HL-60 (cell line): ENCODE measurements around the gene CHTF8.

Source experiments
- DNase-seq, 2 experiments: peaks; one replicate each; pipeline ENCODE4 v3.0.0-alpha.2; 2010 to 2020; ENCODE audit warnings: low read depth in 1 of 2, low spot score in 1 of 2
- H3K27ac ChIP-seq: fragments of 250-450 bp; sonication (Bioruptor Pico); replicated peaks from 2 replicates; pipeline ENCODE4 v1.5.1; 2020; ENCODE audit warnings: mild to moderate bottlenecking, moderate library complexity
- H3K27me3 ChIP-seq: fragments of 250-450 bp; sonication (Bioruptor Pico); 2 replicates; pipeline ENCODE4 v1.5.1; 2021; ENCODE audit warnings: mild to moderate bottlenecking, moderate library complexity; ENCODE audit not compliant: insufficient read depth, poor library complexity, severe bottlenecking
- H3K4me3 ChIP-seq: replicated peaks from 2 replicates; pipeline ENCODE4 v1.5.1; 2011; ENCODE audit warnings: mild to moderate bottlenecking, control low read depth, low read length; ENCODE audit not compliant: insufficient read depth
- GABPA ChIP-seq: IDR thresholded peaks from 2 replicates; pipeline ENCODE4 v1.6.1; 2012; ENCODE audit warnings: low read depth
- POLR2AphosphoS5 ChIP-seq: IDR thresholded peaks from 2 replicates; pipeline ENCODE4 v1.6.1; 2012; ENCODE audit warnings: low read depth
- SPI1 ChIP-seq: IDR thresholded peaks from 2 replicates; pipeline ENCODE4 v1.6.1; 2012; ENCODE audit warnings: low read depth, mild to moderate bottlenecking, borderline replicate concordance
- TF ChIP-seq, protein P1 (sequence below): IDR thresholded peaks from one replicate; pipeline ENCODE4 v1.5.1; 2011; ENCODE audit warnings: low read length, control low read depth, inconsistent platforms; ENCODE audit not compliant: insufficient read depth
- TF ChIP-seq, protein P2 (sequence below): IDR thresholded peaks from 2 replicates; pipeline ENCODE4 v1.6.1; 2012; ENCODE audit warnings: low read depth; ENCODE audit not compliant: insufficient replicate concordance

The CHTF8 gene

DNA sequence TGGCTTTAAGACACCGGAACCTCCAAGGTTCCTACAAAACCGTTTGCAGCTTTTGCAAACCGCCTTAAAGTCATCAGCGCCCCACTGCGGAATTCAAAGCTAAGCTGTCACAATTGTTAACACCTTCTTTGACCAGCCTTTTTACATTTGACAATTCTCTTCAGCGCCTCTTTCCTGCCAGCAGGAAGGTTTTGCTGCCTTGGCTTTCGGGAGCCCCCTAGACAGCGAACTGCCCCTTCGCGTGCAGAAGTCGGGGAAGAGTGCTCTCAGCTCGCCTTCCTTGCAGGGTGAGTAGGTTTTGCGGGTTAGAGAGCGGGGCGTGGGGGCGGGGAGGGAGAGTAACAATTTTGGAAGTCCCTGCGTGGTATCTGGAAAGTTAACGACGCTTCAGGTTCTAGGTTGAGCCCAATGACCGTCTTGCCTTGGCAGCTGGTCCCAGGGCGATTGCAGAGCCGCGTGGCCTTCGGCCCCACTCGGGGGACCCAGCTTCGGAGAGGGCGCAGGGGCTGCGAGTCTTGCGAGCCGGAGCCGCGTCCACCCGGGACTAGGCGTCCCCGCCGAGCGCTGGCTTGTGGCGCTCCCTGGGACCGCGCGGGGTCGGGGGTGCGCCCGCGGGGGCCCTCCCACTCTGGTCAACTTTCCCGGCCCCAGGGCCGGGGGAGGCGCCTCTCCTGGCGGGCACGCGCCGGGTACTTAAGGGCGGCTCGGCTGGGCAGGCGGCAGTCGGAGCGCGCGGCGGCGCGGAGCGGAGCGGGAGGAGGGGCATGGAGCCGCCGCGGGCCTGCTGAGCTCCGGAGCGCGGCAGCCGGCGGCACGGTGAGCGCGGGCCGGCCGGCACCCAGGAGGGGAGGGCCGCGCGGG, 26.7 kb downstream of the CHTF8 start, which contains the start of gene HAS3:
Gene HAS3, plus strand, starts transcription at position 153 of the 861 bp plus-strand sequence. CDS start 3,743 bp downstream, outside the sequence.
- TF ChIP-seq, protein P1, sequence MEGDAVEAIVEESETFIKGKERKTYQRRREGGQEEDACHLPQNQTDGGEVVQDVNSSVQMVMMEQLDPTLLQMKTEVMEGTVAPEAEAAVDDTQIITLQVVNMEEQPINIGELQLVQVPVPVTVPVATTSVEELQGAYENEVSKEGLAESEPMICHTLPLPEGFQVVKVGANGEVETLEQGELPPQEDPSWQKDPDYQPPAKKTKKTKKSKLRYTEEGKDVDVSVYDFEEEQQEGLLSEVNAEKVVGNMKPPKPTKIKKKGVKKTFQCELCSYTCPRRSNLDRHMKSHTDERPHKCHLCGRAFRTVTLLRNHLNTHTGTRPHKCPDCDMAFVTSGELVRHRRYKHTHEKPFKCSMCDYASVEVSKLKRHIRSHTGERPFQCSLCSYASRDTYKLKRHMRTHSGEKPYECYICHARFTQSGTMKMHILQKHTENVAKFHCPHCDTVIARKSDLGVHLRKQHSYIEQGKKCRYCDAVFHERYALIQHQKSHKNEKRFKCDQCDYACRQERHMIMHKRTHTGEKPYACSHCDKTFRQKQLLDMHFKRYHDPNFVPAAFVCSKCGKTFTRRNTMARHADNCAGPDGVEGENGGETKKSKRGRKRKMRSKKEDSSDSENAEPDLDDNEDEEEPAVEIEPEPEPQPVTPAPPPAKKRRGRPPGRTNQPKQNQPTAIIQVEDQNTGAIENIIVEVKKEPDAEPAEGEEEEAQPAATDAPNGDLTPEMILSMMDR: no peak
- TF ChIP-seq POLR2AphosphoS5 (no peak), GABPA (no peak), SPI1 (no peak)
- TF ChIP-seq, protein P2, sequence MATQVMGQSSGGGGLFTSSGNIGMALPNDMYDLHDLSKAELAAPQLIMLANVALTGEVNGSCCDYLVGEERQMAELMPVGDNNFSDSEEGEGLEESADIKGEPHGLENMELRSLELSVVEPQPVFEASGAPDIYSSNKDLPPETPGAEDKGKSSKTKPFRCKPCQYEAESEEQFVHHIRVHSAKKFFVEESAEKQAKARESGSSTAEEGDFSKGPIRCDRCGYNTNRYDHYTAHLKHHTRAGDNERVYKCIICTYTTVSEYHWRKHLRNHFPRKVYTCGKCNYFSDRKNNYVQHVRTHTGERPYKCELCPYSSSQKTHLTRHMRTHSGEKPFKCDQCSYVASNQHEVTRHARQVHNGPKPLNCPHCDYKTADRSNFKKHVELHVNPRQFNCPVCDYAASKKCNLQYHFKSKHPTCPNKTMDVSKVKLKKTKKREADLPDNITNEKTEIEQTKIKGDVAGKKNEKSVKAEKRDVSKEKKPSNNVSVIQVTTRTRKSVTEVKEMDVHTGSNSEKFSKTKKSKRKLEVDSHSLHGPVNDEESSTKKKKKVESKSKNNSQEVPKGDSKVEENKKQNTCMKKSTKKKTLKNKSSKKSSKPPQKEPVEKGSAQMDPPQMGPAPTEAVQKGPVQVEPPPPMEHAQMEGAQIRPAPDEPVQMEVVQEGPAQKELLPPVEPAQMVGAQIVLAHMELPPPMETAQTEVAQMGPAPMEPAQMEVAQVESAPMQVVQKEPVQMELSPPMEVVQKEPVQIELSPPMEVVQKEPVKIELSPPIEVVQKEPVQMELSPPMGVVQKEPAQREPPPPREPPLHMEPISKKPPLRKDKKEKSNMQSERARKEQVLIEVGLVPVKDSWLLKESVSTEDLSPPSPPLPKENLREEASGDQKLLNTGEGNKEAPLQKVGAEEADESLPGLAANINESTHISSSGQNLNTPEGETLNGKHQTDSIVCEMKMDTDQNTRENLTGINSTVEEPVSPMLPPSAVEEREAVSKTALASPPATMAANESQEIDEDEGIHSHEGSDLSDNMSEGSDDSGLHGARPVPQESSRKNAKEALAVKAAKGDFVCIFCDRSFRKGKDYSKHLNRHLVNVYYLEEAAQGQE: no peak
- peak; percentile 44 to 80 for DNase-seq
- Histone ChIP-seq H3K27me3 (peaks cover 6% of the 10 kb centered on the region), H3K4me3 (peak within 1 kb of the TSS; percentile 62), H3K27ac (no peak within 1 kb of the TSS)

DNA sequence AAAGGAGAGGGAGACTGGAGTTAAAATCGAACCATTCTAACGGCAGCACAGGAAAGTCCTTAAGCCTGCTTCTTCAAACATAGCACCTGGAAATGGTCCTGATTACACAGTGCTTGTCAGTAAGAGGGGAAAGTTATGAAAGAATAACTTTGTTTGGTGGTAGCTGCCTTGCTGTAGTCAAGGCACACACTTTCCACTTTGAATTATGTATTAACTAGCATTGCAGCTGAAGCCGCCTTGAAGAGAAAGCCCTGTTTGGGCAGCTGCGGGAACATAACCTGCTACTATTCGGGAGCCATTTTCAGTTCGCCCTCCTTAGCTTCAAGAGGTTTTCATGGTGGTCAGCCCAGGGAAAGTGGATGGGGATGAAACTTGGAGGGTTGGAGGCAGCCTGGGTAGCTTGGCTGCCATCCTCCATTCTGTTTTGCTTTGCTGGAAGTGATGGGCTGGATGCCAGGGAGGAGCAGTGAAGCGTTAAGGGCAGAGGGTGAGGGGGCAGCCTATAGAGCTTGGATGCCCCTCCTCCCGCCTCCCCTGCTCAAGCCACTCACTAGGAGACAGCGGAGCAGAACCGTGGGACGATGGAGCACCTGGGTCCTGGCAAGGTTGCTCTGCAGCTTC, 32.2 kb downstream of the CHTF8 start:
- H3K27ac ChIP-seq: no peak overlapping the region
- H3K4me3 ChIP-seq: no peak overlapping the region
- TF ChIP-seq POLR2AphosphoS5 (no peak), SPI1 (no peak), GABPA (no peak)
- TF ChIP-seq, protein P2: no peak
- TF ChIP-seq, protein P1: no peak
- no peaks in the 10 kb centered on the region for H3K27me3 ChIP-seq
- DNase-seq: no peak

DNA sequence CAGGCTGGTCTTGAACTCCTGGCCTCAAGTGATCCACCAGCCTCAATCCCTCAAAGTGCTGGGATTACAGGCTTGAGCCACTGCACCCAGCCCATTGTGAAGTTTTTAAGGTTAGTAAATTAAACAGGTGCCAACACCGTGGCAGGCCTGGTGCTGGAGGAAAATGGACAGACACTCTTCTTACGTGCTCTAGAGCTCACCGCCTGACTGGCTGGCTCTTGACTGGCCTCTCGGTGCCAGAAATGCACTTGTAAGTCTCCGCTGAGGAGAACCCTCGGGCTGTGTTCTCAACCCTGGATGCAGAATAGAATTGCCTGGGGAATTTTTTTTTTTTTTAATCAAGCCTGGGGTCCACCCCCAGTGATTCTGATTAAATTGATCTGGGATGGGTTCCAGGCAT, 37.2 kb downstream of the CHTF8 start:
- TF ChIP-seq, protein P2: no peak
- no peak for TF ChIP-seq GABPA
- no peak for TF ChIP-seq POLR2AphosphoS5
- TF ChIP-seq, protein P1: no peak
- no peak for TF ChIP-seq SPI1
- Histone ChIP-seq H3K27ac (no peak overlapping the region), H3K27me3 (no peaks in the 10 kb centered on the region), H3K4me3 (no peak overlapping the region)
- DNase-seq: no peak
